Measurements from ENCODE around the gene KL.

The KL gene

GRCh38 chr13:32976056-32976805, 40.0 kb upstream of the KL start:
- TF ChIP-seq CTCF (IDR thresholded peaks at IDR 0.05; ENCODE audit: low read depth, low read length, missing control alignments), result no peak
- no peak overlapping the region for H3K27ac ChIP-seq
- H3K36me3 ChIP-seq (replicated peaks), result no peaks in the 10 kb centered on the region
- H3K4me3 ChIP-seq (ENCODE audit: low read depth, low read length), result no peak overlapping the region
- in situ Hi-C loops (cut with HindIII; ENCODE audit: low pct_ligation_motif_present, low sequenced_read_pairs), result no loop called here
- DNase-seq, result no peak
- no peaks in the 10 kb centered on the region for H3K27me3 ChIP-seq (replicated peaks)

- no peak for TF ChIP-seq CTCF (IDR thresholded peaks at IDR 0.05; ENCODE audit: low read depth, low read length, missing control alignments)
- in situ Hi-C loops (cut with HindIII; ENCODE audit: low pct_ligation_motif_present, low sequenced_read_pairs), result no loop called here
- no peak overlapping the region for H3K27ac ChIP-seq
- H3K4me3 ChIP-seq (ENCODE audit: low read depth, low read length), result no peak overlapping the region
- H3K27me3 ChIP-seq (replicated peaks), result no peaks in the 10 kb centered on the region
- DNase-seq, result no peak
- no peaks in the 10 kb centered on the region for H3K36me3 ChIP-seq (replicated peaks)
These were observed 39.3 kb upstream of the KL start for GRCh38 chr13:32976912-32977311.

GRCh38 chr13:32977321-32977720, 38.9 kb upstream of the KL start:
- Histone ChIP-seq H3K27me3 (replicated peaks) (no peaks in the 10 kb centered on the region), H3K36me3 (replicated peaks) (no peaks in the 10 kb centered on the region), H3K4me3 (ENCODE audit: low read depth, low read length) (no peak overlapping the region), H3K27ac (no peak overlapping the region)
- in situ Hi-C loops (cut with HindIII; ENCODE audit: low pct_ligation_motif_present, low sequenced_read_pairs), result no loop called here
- DNase-seq, result no peak
- TF ChIP-seq CTCF (IDR thresholded peaks at IDR 0.05; ENCODE audit: low read depth, low read length, missing control alignments), result no peak

GRCh38 chr13:32978278-32978677, 37.9 kb upstream of the KL start:
- Histone ChIP-seq H3K36me3 (replicated peaks) (no peaks in the 10 kb centered on the region), H3K27ac (no peak overlapping the region), H3K27me3 (replicated peaks) (no peaks in the 10 kb centered on the region), H3K4me3 (ENCODE audit: low read depth, low read length) (no peak overlapping the region)
- in situ Hi-C loops (cut with HindIII; ENCODE audit: low pct_ligation_motif_present, low sequenced_read_pairs), result no loop called here
- no peak for TF ChIP-seq CTCF (IDR thresholded peaks at IDR 0.05; ENCODE audit: low read depth, low read length, missing control alignments)
- DNase-seq, result no peak

GRCh38 chr13:32983058-32983457, 33.2 kb upstream of the KL start:
- Histone ChIP-seq H3K4me3 (ENCODE audit: low read depth, low read length) (no peak overlapping the region), H3K36me3 (replicated peaks) (no peaks in the 10 kb centered on the region), H3K27me3 (replicated peaks) (no peaks in the 10 kb centered on the region), H3K27ac (no peak overlapping the region)
- TF ChIP-seq CTCF (IDR thresholded peaks at IDR 0.05; ENCODE audit: low read depth, low read length, missing control alignments), result no peak
- no peak for DNase-seq
- in situ Hi-C loops (cut with HindIII; ENCODE audit: low pct_ligation_motif_present, low sequenced_read_pairs), result no loop called here
